Fibroblast of peridontal ligament (primary cell): Measurements from ENCODE around the gene VAV2.

ENCODE experiments used
- DNase-seq: peaks from one replicate; pipeline ENCODE4 v3.0.0-alpha.2; 2010; ENCODE audit errors: extremely low read depth

Gene VAV2

GRCh38 chr9:134027561-134027960 lies 35.4 kb upstream of the VAV2 start:
- DNase-seq, result no peak

- no peak for DNase-seq
Observed at GRCh38 chr9:134026981-134027380, 34.9 kb upstream of the VAV2 start.

DNA sequence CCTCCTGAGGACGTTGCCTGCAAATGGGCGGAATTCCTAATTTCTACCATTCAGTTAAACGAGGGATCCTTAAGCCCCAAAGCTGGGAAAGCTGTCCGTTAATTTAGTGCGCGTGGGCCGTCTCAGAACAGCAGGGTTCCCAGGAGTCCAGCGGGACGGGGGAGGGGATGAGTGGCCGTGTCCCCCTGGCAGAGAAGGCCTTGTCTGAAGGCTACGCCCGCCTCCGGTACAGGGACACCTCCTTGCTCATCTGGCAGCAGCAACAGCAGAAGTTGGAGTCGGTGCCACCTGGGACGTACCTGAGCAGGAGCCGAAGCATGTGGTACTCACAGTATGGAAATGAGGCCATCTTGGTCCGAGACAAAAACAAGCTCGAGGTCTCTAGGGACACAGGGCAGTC lies 34.5 kb upstream of the VAV2 start:
- no peak for DNase-seq

DNA sequence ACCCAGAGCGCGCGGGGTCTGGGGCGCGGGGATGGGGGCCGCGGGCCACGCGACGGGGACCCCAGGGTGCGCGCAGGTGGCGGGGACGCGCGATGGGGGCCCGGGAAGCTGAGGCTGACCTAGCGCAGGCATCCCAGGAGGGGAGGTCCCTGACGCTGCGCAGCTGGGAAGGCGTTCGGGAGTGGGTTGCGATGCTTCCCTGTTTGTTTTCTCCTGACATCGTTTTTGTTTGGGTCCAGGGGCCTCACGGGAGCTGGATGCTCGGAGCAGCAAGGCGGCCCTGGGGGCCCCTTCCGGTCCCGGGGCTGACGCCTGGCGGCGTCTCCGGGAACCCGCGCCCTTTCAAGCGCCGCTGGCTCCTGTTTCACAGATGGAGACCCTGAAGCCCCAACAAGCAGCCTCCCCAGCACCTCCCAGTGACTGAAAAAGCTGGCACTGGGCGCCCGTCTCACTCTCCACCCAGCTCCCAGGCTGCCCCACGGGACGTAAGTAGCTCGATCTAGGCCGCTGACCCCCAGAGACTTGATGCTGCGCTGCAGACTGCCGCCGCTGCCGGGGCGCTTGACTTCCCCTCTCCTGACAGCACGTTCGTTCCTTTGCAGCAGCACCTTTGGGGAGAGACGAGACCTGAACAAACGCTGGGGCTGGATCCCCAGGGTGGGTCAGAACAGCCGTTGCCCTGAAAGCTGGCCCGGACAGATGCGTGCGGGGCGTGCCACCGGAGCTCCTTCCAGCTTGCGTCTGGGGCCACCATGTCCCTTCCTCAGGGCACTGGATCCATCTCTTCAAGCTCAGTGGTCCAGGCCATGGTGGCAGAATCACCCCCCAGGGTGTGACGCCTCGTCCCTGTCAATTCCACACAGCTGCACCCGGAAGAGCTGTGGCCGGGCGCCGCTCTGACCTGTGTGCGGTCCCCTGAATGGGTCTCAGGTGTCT lies 33.8 kb upstream of the VAV2 start:
- DNase-seq, result peak; percentile 18

DNA sequence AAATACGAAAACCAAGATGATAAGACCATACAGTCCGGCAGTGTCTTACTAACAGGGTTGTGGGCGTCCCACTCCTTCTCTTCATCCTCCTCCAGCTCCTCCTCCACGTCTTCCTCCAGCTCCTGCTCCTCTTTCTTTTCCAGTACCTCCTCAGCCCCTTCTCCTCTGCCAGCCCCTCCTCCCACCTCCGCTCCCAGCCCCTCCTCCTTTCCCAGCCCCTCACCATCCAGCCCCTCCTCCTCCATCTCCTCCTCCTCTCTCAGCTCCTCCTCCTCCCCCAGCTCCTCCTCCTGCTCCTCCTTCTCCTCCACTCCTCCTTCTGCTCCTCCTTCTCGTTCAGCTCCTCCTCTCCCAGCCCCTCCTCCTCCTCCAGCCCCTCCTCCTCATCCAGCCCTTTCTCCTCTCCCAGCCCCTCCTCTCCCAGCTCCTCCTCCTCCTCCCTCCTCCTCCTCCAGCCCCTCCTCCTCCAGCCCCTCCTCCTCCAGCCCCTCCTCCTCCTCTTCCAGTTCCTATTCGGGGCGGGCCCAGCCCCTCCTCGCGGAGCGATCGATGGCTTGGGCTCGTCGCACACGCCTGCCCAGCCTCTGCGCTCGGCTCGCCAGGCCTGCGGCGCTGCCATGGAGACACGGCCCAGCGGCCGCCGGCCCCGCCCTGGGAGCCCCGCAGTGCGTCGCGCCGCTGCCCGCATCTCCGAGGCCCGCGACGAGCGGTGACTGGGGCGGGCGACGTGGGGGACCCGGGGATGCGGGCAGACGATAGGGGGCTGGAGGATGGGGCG lies 32.9 kb upstream of the VAV2 start, which contains the start of gene BRD3OS:
Gene BRD3OS (plus strand): TSS at position 654 of the 778 bp plus-strand sequence. CDS start 1,267 bp downstream, outside the sequence.
- DNase-seq, result peak; percentile 100

DNA sequence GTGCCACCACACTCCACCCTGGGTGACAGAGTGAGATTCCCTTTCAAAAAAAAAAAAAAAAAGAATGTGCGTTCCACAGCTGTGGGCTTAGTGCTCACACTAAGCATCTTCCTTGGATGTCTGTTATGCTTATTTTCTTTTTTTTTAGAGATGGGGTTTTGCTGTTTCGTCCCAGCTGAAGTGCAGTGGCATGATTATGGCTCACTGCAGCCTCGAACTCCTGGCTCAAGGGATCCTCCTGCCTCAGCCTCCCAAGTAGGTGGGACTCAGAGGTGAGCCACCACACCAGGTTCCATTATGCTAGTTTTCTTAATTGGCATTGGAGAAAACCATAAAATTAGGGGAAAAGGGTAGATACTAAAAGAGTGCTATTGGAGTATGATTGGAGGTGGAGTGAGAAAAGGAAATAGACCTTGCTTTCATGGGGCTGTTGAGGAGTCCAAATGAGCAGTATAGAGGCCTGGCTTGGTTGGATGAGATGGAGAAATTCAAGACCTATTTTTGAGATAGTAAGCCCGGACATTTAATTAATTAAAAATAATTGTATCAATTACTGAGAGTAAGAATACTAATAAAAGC lies 32.2 kb upstream of the VAV2 start:
- DNase-seq, result no peak

DNA sequence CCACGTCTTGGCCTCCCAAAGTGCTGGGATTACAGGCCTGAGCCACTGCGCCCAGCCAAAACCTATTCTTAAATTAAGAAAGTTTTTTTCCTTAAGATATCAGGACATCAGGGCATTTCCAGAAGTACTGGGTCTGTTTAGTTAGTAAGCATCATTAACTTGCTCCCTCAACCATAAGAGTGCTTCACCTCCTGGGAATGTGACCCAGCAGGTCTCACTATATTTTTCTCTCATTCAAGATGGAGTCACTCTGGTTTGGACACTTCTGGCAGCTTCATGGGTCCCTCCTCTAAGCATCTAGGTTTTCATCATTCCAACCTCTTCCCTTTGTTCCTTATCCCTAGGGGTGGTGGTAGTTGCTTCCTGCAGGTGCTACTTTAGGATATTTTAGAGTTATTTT lies 22.8 kb upstream of the VAV2 start:
- no peak for DNase-seq

DNA sequence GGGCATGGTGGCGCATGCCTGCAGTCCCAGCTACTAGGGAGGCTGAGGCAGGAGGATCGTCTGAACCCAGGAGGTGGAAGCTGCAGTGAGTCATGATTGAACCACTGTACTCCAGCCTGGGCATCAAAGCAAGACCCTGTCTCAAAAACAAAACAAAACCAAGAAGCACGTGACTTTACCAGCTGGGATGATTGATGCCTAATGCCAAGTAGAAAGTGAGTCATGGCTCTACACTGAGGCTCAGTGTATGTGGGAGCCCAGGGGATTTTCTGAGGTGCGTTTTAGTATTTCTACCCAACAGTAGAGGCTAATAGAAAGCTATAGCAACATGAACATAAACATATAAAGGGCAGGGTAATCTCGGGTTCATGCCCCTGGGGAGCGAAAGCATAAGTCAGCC lies 19.3 kb upstream of the VAV2 start:
- DNase-seq, result no peak

- no peak for DNase-seq
Observed at GRCh38 chr9:134010310-134011173, 18.4 kb upstream of the VAV2 start.

DNA sequence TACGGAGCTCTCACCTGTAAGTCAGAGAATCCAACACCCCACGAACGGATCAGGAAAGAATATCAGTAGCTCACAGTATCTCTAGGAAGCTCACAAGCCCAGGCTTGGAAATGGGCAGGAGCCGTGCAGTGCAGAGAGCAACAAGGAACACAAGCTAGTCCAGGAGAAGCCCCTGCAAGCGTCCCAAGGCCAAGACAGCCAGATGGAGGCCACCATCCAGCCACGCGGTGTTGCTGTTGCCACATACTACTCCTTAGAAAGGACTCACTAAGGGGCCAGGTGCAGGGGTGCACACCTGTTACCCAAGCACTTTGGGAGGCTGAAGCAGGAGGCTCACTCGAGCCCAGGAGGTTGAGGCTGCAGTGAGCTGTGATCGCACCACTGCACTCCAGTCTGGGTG lies 15.4 kb upstream of the VAV2 start:
- DNase-seq, result no peak

DNA sequence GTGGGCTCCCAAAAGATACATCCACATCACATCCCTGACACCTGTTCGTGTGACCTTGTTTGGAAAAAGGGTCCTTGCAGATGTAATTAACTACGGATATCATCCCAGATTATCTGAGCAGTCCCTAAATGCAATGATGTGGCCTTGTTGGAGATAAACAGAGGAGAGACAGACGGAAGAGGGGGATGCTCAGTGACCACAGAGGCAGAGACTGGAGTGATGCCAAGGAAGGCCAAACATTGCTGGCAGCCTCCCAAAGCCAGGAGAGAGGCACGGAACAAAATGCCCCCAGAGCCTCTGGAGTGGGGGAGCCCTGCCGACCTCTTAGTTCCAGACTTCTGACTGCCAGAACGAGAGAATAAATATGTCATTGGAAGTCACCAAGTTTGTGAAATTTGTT lies 15.0 kb upstream of the VAV2 start:
- DNase-seq, result no peak

GRCh38 chr9:134005381-134005780 lies 13.3 kb upstream of the VAV2 start:
- DNase-seq, result no peak

DNA sequence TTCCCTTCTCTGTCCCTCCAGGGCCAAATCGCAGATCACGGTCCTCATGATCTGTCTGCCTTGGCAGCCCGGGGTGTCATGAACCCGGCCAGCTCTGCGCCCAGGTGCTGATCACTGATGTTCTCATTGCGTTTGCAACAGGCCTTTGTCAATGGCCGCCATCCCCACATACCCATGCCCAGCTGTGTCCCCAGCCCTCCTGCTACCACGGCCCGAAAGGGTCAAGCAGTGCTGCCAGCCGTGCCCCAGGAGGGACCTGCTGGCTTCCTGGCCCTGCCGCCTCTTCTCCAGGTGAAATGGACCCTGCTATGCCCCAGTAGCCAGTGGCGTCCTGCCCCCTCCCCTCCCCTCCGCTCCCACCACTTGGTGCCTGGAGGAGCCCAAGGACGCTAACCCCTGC lies 12.8 kb upstream of the VAV2 start:
- DNase-seq, result no peak

DNA sequence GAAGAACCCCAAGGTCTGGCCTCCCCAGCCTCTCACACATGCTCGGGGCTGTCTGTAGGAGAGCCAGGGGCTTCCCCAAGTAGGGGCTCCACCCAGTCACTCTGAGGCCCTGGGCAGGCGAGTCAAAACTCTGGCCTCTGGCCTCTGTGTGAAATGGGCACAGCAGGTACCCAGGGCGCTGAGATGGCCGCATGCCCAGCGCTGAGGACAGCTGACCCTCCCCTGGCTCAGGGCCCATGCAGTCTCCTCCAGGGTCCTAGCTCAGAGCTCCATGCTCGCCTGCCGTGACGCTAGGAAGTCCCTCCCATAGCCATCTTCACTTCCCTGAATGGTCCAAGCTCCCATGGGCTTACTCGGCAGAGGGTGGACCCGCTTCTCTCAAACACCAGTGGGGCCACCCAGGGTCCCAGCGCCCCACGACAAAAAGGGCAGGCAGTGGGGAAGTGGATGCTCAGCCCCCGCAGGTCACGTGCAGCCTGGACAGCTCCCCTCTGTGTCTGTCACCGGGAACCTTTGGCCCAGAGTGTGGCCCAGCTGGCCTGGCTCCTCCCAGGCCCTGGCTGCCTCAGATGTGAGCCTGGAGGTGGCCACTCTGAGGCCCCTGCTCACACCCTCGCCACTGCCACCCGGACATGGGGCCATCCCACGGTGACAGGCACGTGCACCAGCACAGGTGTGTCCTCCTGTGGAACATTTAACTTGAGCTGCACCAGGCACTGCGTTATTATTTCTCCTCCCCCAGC lies 12.2 kb upstream of the VAV2 start:
- DNase-seq, result no peak

GRCh38 chr9:134003237-134003636 lies 11.1 kb upstream of the VAV2 start:
- DNase-seq, result no peak

DNA sequence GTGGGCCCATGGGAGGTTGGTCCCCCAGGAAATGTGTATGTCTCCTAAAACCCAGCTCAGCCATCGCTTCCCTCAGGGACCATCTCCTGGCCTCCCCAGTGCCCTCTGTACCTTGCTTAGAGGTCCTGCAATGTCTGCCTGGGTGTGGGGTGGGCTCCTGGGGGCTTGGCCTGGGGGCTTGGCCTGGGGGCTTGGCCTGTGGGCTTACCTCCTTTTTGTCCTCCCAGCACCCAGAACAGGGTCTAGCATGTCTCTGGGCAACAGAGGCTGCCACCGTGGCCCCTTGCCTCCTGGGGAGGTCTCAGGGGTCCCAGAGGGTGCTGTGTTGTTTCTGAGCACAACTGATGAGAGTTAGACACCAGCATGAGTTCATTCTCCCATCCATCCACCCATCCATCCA lies 10.7 kb upstream of the VAV2 start:
- no peak for DNase-seq

DNA sequence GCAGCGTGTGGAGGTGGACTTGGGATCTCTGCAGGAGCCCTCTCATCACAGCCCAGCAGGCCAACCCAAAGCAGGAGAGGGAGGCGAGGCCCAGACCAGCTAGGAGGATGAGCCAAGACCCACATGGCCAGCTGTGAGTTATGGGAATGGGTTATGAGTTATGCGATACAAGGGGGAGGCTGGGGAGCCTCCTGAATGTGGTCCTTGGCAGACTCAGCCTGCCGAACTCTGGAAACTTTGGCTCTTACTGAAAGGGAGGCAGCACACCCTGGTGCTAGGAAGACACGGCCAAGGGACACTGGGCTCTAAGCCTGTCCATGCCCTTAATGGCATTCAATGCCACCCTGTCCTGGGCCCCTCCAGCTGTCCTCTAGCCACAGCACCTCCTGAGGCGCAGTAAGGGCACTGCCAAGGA lies 7.7 kb upstream of the VAV2 start:
- DNase-seq, result no peak

- peak; percentile 29 for DNase-seq
Observed at GRCh38 chr9:133998915-133999595, 6.9 kb upstream of the VAV2 start.

DNA sequence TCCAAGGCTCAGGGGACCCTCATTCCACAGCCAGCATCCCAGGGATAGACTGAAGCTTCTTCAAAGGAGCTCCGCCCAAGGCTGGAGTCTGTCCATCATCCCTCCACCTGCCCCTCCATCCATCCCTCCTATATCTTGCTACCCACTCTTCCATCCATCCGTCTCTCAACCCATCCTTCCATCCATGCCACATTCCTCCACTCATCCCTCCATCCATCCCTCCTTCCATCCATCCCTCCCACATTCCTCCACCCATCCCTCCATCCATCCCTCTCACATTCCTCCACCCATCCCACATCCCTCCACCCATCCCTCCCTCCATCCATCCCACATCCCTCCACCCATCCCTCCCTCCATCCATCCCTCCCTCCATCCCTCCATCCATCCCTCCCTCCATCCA lies 5.5 kb upstream of the VAV2 start:
- no peak for DNase-seq
